Upper lobe of left lung (tissue), 4 donors: ENCODE results near the gene SLF2.

ENCODE experiments used
- EP300 ChIP-seq, 4 donors: sonication (generic); formaldehyde crosslinking; IDR thresholded peaks; one replicate each; pipeline ENCODE4 v1.5.1; 2017; ENCODE audit warnings: antibody characterized with exemption in 4 of 4, control low read depth in 2 of 4
- POLR2A ChIP-seq, 4 donors: fragments of 450-650 bp; IDR thresholded peaks; one replicate each; pipeline ENCODE4 v1.5.1; 2016 to 2017; ENCODE audit warnings: antibody characterized with exemption in 4 of 4, mild to moderate bottlenecking in 2 of 4
- POLR2AphosphoS5 ChIP-seq, 2 donors: sonication (generic); formaldehyde crosslinking; IDR thresholded peaks; one replicate each; pipeline ENCODE4 v1.5.1; 2017; ENCODE audit warnings: antibody characterized with exemption in 2 of 2
- TF ChIP-seq, protein P1 (sequence below), 6 experiments: fragments of 450-650 bp in 4 of 6; fragments of 200-600 bp in 2 of 6; sonication (generic) in 2 of 6; IDR thresholded peaks; one replicate each; pipeline ENCODE4 v1.5.1; 2016 to 2019; ENCODE audit warnings: antibody characterized with exemption in 6 of 6

DNA sequence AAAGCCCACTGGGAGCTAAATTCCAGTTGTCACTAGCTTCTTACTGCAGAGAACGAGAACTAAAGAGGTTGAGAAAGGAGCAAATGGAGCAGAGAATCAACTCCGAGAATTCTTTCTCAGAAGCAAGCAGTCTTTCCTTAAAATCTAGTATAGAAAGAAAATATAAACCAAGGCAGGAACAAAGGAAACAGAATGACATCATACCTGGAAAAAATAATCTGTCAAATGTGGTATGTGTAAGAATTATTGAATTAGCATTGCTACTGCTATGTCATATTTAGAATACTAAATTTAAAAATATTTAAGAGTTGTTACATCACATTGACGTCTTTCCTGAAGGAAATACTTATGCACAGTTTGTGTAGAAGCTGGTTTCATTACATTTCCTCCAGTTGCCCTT, 4.3 kb downstream of the SLF2 start:
- TF ChIP-seq, protein P1, sequence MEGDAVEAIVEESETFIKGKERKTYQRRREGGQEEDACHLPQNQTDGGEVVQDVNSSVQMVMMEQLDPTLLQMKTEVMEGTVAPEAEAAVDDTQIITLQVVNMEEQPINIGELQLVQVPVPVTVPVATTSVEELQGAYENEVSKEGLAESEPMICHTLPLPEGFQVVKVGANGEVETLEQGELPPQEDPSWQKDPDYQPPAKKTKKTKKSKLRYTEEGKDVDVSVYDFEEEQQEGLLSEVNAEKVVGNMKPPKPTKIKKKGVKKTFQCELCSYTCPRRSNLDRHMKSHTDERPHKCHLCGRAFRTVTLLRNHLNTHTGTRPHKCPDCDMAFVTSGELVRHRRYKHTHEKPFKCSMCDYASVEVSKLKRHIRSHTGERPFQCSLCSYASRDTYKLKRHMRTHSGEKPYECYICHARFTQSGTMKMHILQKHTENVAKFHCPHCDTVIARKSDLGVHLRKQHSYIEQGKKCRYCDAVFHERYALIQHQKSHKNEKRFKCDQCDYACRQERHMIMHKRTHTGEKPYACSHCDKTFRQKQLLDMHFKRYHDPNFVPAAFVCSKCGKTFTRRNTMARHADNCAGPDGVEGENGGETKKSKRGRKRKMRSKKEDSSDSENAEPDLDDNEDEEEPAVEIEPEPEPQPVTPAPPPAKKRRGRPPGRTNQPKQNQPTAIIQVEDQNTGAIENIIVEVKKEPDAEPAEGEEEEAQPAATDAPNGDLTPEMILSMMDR (IDR thresholded peaks at IDR 0.05): no peak
- TF ChIP-seq POLR2A (IDR thresholded peaks at IDR 0.05) (no peak), EP300 (IDR thresholded peaks at IDR 0.05) (no peak), POLR2AphosphoS5 (IDR thresholded peaks at IDR 0.05) (no peak)
